HL-60 (cell line): ENCODE results near the gene ADAMTS7.

ENCODE experiments used
- CTCF ChIP-seq: IDR thresholded peaks from one replicate; pipeline ENCODE4 v1.5.1; 2011; ENCODE audit warnings: low read length, control low read depth, inconsistent platforms; ENCODE audit not compliant: insufficient read depth
- POLR2AphosphoS5 ChIP-seq: IDR thresholded peaks from 2 replicates; pipeline ENCODE4 v1.6.1; 2012; ENCODE audit warnings: low read depth

- no peak for TF ChIP-seq POLR2AphosphoS5
- TF ChIP-seq CTCF: no peak
Observed at GRCh38 chr15:78739206-78739605, 72.1 kb downstream of the ADAMTS7 start.
